Testis (tissue), 2 donors: ENCODE results near the gene C18orf32.
"Not testable (repeated sequence)": the region's sequence is repeated elsewhere in the genome, so short reads cannot be mapped to it uniquely, and the experiment has no call there.

Experiments used
- CTCF ChIP-seq, 3 experiments: fragments of 450-650 bp in 2 of 3; fragments of 200-600 bp in 1 of 3; sonication (generic) in 1 of 3; IDR thresholded peaks; one replicate each; pipeline ENCODE4 v1.5.1; 2016 to 2019; ENCODE audit warnings: antibody characterized with exemption in 3 of 3, mild to moderate bottlenecking in 2 of 3, moderate library complexity in 1 of 3
- POLR2A ChIP-seq: fragments of 450-650 bp; IDR thresholded peaks from one replicate; pipeline ENCODE4 v1.6.1; 2017; ENCODE audit warnings: antibody characterized with exemption, mild to moderate bottlenecking, moderate library complexity

- not testable (repeated sequence) for TF ChIP-seq POLR2A; CTCF (IDR thresholded peaks at IDR 0.05)
Observed at GRCh38 chr18:49512876-49513275, 25.8 kb upstream of the C18orf32 start.
